Dermis blood vessel endothelial cell (primary cell): Measurements from ENCODE around the gene NF2. TPM values are rescaled to one million over a fixed set of nuclear protein-coding genes. Genes with fewer than 3 reads are reported as not detected.
"Not testable (repeated sequence)": the region's sequence is repeated elsewhere in the genome, so short reads cannot be mapped to it uniquely, and the experiment has no call there.

Experiments
- DNase-seq: peaks from one replicate; pipeline ENCODE4 v3.0.0; 2010
- total RNA-seq: library from RNA; depleted of rRNA; stranded (reverse); fragments of >200 nt; gene quantifications from 2 replicates; pipeline ENCODE4 v1.2.3, GENCODE V29; 2014

NF2 gene
- total RNA-seq, 1 donor from 2014 or later: 66.4 TPM

- not testable (repeated sequence) for DNase-seq
These were observed 5.4 kb upstream of the NF2 start for GRCh38 chr22:29597871-29598683.

DNA sequence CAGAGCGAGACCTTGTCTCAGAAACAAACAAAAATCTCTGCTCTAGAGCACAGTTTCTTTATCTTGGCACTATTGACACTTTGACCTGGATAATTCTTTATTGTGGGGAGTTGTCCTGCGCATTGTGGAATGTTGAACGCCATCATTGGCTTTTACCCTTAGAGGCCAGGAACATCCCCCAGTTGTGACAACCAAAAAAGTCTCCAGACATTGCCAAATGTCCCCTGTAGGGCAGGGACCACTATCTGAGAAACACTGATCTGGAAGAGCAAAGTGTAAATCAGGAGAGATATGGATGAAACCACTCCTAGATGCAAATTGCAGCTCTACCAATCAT is 4.8 kb upstream of the NF2 start:
- DNase-seq: no peak

- no peak for DNase-seq
These were observed 585 bp downstream of the NF2 start for GRCh38 chr22:29604076-29604360.

DNA sequence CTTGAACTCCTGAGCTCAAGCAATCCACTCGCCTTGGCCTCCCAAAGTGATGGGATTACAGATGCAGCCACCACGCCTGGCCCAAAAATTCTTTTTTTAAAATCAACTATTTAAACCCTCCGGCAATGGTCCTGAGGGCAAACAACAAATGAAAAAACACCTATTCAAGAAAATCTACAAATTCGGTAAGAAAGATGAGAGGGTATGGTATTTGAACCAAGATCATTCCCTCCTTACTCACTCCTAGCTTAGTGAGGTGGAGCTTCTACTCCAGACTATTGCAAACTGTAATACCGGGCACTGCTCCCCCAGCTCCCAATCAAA is 2.1 kb downstream of the NF2 start:
- no peak for DNase-seq

GRCh38 chr22:29606320-29606719 is 2.9 kb downstream of the NF2 start:
- DNase-seq: no peak

DNA sequence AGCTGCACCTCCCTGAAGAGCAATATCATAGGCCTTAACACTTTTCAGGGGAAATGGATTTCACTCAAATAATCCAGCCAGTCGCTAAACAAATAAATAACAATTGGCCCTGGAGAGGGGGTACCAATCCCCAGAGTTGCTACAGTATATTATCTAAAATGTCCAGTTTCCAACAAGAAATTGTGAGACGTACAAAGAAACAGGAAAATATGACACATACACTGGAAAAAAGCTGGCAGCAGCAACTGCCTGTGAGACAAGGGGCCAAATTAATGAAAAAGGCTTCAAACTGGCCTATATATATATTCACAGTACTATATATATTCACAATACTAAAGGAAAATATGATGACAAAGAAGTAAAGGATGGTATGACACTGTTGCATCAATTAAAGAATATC is 4.0 kb downstream of the NF2 start:
- DNase-seq: peak; percentile 77

GRCh38 chr22:29609139-29609538 is 5.7 kb downstream of the NF2 start:
- peak; percentile 60 for DNase-seq

DNA sequence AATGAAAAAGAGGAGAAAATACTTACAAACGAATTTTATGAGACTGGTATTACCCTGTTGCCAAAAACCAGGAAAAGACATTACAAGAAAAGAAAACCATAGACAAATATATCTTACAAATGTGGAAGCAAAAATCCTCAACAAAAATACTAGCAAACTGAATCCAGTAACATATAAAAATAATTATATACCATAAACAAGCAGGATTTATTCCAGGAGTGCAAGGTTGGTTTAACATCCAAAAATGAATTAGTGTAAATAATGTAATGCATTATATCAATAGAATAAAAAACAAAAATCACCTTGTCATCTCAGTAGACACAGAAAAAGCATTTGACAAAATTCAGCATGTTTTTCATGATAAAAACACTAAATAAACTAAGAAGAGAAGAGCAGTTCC is 7.3 kb downstream of the NF2 start:
- no peak for DNase-seq

DNA sequence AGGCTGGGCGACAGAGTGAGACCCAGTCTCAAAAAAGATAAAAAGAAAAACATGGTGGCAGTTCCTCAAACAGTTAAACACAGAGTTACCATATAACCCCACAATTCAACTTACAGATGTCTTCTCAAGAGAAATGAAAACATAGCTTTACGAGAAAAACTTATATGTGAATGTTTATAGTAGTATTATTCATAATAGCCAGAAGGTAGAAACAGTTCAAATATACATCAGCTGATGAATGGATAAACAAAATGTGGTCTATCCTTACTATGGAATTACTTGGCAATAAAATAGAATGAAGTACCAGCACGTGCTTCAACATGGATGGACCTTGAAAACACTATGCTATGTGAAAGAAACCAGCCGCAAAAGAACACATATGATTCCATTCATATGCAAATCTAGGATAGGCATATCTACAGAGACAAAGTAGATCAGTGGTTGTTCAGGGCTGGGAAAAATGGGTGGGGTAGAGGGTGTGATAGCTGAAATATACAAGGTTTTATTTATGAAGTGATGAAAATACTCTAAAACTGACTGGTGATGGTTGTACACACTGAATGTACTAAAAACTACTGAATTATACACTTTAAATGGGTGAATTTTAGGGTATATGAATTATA is 12.4 kb downstream of the NF2 start:
- no peak for DNase-seq

DNA sequence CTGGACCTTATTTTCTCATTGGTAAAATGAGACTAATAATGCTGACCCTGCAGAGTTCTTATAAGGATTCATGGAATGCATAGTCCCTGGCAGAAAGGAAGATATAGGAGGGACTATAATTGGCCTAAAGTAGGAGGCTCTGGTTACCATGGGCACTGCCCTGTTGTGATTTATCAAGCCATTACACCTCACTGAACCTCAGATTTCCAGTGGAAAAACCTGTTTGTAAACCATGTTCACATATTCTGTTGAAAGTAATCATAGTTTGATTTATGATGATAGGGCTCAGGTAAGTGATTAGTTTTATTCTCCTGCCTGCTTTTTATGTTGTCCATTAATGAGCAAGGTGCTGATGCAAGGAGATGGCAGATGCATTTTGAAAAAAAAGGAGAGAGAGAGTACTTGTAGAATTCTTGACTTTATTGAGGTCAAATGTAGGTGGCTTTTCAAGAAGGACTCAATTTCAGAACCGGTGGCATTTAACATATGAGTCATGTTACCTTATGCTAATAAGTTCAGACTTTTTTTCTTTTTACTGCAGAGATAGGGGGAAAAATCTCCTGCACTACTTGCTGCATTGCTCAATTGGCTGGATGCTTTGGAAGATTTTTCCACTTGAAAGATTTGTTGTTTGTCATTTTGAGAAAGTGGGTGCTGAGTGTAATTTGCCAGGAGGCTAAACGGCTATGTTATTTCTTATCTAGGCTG is 14.6 kb downstream of the NF2 start:
- DNase-seq: no peak

DNA sequence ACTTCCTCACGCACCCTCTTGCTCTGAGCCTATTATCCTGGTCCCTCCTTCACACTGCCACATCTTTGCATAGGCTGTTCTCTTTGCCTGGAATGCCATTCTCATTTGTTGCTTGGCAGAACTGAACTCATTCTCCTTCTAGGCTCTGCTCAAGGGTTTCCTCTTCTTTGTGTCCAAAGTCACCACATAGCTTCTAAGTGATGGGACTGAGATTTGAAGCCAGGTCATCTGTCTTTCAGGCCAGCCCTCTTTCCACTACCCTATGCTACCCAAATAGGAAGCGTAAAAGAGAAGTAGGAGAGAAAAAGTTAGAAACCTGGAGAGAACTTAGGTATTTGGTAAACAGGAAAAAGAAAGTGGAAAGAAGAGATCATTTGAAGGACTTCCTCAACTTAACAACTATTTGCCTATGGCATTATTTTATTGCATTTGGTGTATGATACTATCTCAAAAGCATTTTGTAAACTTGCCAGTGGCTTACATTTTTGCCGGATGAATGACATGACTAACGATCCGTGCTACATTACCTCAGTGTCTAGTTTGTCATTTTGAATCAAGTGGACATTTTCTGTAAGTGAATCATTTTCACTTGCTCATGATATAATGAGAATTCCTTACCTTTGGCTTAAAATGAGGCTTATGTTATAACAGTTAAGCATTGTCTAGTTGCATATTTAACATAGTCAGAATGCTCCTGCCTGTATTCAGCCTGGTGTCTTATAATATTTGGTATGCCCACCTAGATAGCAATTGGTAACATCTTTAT is 18.5 kb downstream of the NF2 start:
- DNase-seq: peak; percentile 95

- DNase-seq: no peak
These were observed 19.6 kb downstream of the NF2 start for GRCh38 chr22:29623059-29623458.

DNA sequence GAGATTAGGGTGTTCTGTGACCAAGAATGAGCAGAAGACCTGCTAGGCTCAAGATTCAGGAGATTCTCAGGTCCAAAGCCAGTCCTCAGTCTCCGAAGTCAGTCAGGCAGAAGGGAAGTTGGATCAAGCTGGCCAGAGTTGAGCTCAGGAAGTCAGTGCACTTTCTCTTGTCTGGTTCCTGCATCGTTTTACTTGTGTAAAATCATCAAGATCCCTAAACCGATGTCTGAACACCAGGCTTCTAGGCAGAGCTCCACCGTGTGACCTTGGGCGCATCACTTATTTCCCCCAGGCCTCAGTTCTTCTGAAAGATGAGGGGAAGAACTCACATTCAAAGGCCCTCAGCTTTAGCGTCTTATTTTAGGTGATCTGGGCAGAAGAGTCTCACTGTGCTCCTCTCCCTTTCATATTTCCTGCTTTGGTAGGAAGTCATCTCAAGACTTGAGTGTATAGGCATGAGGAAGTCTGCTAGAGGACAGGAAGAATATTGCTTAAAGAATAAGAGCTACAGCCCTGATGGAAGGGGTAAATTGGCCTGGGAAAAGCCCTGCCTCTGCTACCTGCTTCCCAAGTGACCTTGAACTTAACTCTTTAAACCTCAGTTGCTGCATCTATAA is 20.2 kb downstream of the NF2 start:
- DNase-seq: peak; percentile 43

DNA sequence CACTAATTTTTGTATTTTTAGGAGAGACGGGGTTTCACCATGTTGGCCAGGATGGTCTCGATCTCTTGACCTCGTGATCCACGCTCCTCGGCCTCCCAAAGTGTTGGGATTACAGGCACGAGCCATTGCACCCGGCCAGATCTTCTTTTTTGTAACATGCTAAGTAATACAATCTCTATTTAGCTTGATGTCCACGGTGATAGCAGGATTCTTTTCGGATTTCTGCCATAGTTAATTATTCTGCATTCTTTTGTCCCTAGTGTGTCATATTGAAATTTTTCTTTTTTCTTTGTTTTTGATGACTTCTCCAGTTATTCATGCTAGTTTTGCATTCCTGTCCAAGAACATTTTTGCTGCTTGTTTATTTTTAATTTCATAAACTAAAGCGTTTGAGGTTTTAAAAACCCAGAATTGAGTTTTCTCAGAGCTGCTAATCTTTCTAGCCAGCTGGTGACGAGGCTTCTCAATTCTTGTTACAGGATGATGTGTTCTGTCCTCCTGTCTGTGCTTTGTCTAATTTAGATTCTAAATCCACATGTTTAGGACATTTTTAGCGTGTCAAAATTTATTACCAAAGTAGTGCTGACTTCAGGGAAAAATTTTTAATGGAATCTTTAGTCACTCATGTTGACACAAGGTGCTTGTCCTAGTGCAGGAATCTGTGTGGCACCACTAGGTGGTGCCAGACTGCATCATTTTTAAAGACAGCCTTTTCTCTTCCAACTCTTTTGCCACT is 21.8 kb downstream of the NF2 start:
- DNase-seq: peak; percentile 84

- DNase-seq: no peak
These were observed 23.2 kb downstream of the NF2 start for GRCh38 chr22:29626497-29627195.

- DNase-seq: no peak
These were observed 23.7 kb downstream of the NF2 start for GRCh38 chr22:29627196-29627535.

DNA sequence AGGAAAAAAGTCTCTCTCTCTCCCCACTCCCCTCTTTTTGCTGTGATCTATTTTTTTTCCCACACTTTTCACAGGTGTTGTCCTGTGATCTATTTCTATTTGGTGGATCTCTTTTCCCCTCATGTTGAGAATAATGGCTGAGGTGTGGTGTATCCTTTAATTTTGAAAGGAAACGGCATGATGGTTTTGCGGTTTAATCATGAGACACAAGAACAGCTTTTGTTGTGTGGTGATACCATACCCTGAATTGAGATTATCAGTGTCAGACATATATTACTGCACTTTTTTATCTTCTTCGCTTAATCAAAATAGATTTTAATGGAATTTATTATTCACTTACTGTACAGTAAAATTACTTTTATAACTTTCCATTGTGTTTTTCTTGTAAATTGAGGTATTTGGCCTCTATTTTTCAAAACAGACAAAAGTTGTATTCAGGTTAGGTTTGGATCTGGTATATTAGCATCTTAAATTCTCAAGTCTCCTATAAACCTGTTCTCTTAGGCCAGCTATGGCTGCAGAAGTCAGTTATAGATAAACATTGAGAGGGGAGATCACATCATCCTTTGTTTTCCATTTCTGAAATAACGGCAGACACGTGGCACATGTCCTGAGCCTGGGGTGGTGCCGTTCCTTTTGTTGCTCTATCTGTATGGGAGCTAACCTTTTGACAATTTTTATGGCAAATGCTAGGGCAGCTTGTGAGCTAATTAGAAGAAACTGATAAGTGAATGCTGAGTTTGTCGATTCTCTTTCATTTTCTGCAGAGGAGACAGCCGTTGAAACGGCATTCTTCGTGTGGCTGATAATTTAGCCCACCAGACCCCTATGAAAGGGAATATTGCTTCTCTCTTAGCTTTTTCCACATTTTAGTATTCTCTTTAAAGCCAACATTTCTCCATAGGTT is 25.8 kb downstream of the NF2 start:
- DNase-seq: peak; percentile 55

DNA sequence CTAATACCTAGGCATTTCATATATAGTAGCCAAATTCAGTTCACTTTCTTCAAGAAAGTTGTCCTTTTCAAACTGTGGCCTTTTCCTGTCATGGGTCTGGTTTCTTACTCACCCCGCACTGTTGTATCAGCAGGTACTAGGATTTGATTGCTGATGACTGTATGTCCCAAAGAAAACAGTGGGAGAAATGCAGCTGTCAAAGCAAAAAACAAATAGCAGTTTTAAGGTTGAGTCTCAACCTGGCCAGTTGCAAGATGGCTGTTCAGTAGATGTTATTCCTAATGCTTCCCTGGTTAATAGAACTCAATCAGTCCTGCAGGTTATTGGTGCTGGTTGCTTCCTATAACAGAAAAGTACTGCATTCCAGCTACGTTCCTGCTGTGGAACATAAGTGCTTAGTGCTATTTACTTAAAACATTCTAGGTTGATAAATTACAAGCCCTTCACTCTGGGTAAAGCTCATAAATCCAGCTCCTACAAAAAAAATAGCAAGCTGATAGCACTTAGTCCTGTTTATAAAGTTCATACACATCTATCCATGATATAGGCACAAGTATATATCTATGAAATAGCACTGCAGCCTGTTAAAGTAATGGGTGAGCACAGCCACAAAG is 26.6 kb downstream of the NF2 start:
- peak; percentile 61 for DNase-seq

DNA sequence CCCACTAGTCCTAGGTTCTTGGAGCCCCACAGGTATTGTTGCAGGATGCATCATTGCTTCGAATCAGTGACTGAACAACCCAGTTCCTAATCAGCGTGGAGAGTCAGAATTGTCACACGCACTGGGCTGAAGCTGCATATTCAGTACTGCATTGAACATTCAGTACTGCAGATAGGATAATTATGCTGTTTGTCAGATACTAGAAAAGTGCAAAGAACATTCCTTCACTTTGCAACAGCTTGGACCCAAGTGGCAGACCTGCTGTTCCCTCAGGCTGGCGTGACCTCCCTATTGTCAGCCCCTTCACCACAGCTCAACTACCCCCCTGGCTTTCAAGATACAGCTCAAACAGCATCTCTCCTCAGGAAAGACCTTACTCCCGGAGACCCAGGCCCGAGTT is 27.6 kb downstream of the NF2 start:
- no peak for DNase-seq

DNA sequence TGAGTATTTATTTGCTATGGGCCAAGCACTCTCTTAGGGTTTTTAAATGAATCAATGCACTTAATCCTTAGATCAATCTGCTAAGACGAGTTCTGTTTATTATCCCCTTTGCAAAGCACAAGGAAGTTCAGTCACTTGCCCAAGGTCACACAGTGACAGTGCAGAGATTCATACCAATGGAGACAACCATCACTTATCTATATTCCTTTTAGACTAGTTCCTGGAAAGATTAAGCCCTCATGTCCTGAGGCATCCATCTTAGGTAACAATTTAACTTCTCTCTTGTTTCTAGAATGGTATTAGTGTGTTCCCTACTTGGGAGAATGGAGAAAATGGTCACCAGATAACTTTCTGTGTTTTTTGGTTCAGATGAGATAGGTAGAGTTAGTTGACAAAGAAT is 28.3 kb downstream of the NF2 start:
- DNase-seq: no peak
